ENCODE data around the gene TPO. TPM values are rescaled to one million over a fixed set of nuclear protein-coding genes. Genes with fewer than 3 reads are reported as not detected.

Gene TPO
- total RNA-seq, 3 donors from 2014 or later: 5.1 to 21.0 (median 15.1) TPM

DNA sequence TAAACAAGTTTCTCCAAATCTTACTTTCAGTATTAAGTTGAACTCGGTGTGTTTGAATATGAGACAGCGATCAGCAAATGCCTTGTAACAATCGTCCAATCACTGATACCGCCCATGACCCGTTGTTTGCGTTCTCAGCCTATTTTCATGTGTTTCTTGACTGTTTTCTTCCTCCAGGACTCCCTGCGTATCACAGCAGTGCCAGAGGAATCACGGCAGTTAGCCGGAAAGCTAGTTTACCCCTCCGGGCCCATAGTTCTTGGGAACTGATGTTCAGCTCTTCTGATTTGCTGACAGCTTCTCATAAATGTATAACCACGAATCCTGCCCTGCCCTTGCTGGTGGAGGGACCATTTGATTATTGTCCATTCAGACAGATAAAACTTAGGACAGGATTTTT, 42.2 kb upstream of the TPO start:
- H3K27ac ChIP-seq: peak overlapping the region; percentile 46 to 72
- intact Hi-C loops (cut with DNase I; ENCODE audit: low total_unique reads): loop anchor here (10.0 kb wide), 1 partner anchor 1364 kb away; no protein-coding TSS in a partner anchor
- no peak for TF ChIP-seq CTCF (IDR thresholded peaks at IDR 0.05)
- no peak for TF ChIP-seq POLR2AphosphoS5 (IDR thresholded peaks at IDR 0.05)
- no peak for TF ChIP-seq POLR2A (IDR thresholded peaks at IDR 0.05)

GRCh38 chr2:1373830-1374229, 39.4 kb upstream of the TPO start:
- TF ChIP-seq POLR2A (IDR thresholded peaks at IDR 0.05) (no peak), POLR2AphosphoS5 (IDR thresholded peaks at IDR 0.05) (no peak), CTCF (IDR thresholded peaks at IDR 0.05) (no peak)
- no peaks in the 10 kb centered on the region for H3K4me1 ChIP-seq
- H3K36me3 ChIP-seq: no peaks in the 10 kb centered on the region
- no peak for DNase-seq (ENCODE audit: low spot score in 2 of 2)
- no peaks in the 10 kb centered on the region for H3K27me3 ChIP-seq
- no peaks in the 10 kb centered on the region for H3K9me3 ChIP-seq
- no peak overlapping the region for H3K27ac ChIP-seq
- H3K4me3 ChIP-seq: peak overlapping the region; percentile 1 to 38 (median 19)
- intact Hi-C loops (cut with DNase I; ENCODE audit: low total_unique reads): loop anchor here (10.0 kb wide), 1 partner anchor 1361 kb away; no protein-coding TSS in a partner anchor

More for the DNA sequence above, 42.2 kb upstream of the TPO start:
- Histone ChIP-seq H3K4me1 (no peaks in the 10 kb centered on the region), H3K9me3 (no peaks in the 10 kb centered on the region), H3K36me3 (no peaks in the 10 kb centered on the region), H3K27me3 (no peaks in the 10 kb centered on the region), H3K4me3 (no peak overlapping the region)
- no peak for DNase-seq (ENCODE audit: low spot score in 2 of 2)

GRCh38 chr2:1374287-1374686, 39.0 kb upstream of the TPO start:
- Histone ChIP-seq H3K4me3 (peak overlapping the region; percentile 1 to 38 (median 19)), H3K9me3 (no peaks in the 10 kb centered on the region), H3K4me1 (no peaks in the 10 kb centered on the region), H3K27ac (peak overlapping the region in 1 of 2 donors; percentile 43), H3K27me3 (no peaks in the 10 kb centered on the region), H3K36me3 (no peaks in the 10 kb centered on the region)
- intact Hi-C loops (cut with DNase I; ENCODE audit: low total_unique reads): loop anchor here (10.0 kb wide), 1 partner anchor 1361 kb away; no protein-coding TSS in a partner anchor
- no peak for TF ChIP-seq POLR2AphosphoS5 (IDR thresholded peaks at IDR 0.05)
- no peak for TF ChIP-seq CTCF (IDR thresholded peaks at IDR 0.05)
- no peak for TF ChIP-seq POLR2A (IDR thresholded peaks at IDR 0.05)
- no peak for DNase-seq (ENCODE audit: low spot score in 2 of 2)

DNA sequence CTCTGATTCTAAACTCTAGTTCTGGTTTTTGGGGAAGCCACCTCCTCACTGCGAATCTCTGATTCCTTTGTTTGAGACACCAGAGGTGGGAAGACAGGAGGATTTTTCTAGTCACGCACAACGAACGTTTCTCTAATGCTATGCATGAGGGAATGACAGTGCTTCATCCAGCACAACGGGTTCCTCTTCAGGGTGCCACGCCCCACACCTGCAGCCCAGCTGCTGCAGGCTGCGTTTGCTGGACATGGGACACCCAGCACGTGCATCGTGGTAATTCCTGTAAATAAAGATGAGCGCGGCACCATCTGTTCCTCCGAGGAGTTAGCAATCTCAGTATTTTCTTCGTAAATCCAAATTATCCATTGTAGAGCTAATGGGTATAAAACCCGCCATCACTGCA, 37.5 kb upstream of the TPO start:
- Histone ChIP-seq H3K27ac (no peak overlapping the region), H3K36me3 (no peaks in the 10 kb centered on the region), H3K4me3 (peak overlapping the region; percentile 15 to 38 (median 33)), H3K27me3 (no peaks in the 10 kb centered on the region), H3K9me3 (no peaks in the 10 kb centered on the region), H3K4me1 (no peaks in the 10 kb centered on the region)
- TF ChIP-seq POLR2AphosphoS5 (IDR thresholded peaks at IDR 0.05) (no peak), POLR2A (IDR thresholded peaks at IDR 0.05) (no peak), CTCF (IDR thresholded peaks at IDR 0.05) (no peak)
- intact Hi-C loops (cut with DNase I; ENCODE audit: low total_unique reads): loop anchor here (10.0 kb wide), 1 partner anchor 1359 kb away; no protein-coding TSS in a partner anchor
- no peak for DNase-seq (ENCODE audit: low spot score in 2 of 2)

DNA sequence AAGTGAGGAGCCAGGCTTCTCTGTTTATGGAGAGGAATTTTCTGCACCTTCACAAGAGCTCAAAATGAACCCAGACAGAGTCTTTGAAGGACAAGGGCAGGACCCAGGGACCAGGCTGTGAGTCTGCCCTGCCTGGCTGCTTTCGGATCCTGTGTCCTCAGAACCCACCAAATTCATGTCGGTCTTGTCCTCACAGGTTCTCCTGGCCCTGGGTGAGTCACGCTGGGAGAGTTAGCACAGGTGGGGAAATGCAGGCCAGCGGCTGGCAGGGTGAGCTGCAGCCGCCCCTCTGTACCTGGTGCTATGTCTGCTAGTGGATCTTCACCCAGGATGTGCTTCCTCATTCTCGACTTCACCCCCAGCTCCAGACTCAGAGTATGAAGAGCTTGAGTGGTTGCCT, 35.8 kb upstream of the TPO start:
- no peaks in the 10 kb centered on the region for H3K9me3 ChIP-seq
- H3K27me3 ChIP-seq: no peaks in the 10 kb centered on the region
- no peak for DNase-seq (ENCODE audit: low spot score in 2 of 2)
- H3K27ac ChIP-seq: no peak overlapping the region
- H3K4me1 ChIP-seq: no peaks in the 10 kb centered on the region
- H3K4me3 ChIP-seq: peak overlapping the region in 1 of 3 donors; percentile 7
- no peaks in the 10 kb centered on the region for H3K36me3 ChIP-seq
- intact Hi-C loops (cut with DNase I; ENCODE audit: low total_unique reads): loop anchor here (10.0 kb wide), 1 partner anchor 1357 kb away; no protein-coding TSS in a partner anchor
- TF ChIP-seq POLR2AphosphoS5 (IDR thresholded peaks at IDR 0.05): no peak
- TF ChIP-seq CTCF (IDR thresholded peaks at IDR 0.05): no peak
- TF ChIP-seq POLR2A (IDR thresholded peaks at IDR 0.05): no peak
